ENCODE data around the gene OR8J3. TPM values are rescaled to one million over a fixed set of nuclear protein-coding genes. Genes with fewer than 3 reads are reported as not detected.

OR8J3 gene
- total RNA-seq, 1 experiment from 2014 or later: not detected

- no CpG with 5 or more reads among the region's 1 CpG for WGBS (ENCODE audit: extremely low coverage, insufficient read length, low lambda C conversion rate)
- Histone ChIP-seq H3K79me2 (ENCODE audit: insufficient read depth, low read length) (no peaks in the 10 kb centered on the region), H4K91ac (ENCODE audit: insufficient read length, low read depth, low read length) (no peak within 1 kb of the TSS), H3K18ac (ENCODE audit: insufficient read length, low read depth, low read length) (no peak within 1 kb of the TSS), H3K23ac (ENCODE audit: insufficient read length, low read depth, low read length) (no peak within 1 kb of the TSS), H2AFZ (ENCODE audit: low read length) (no peak within 1 kb of the TSS), H2BK15ac (ENCODE audit: low read depth, low read length) (no peak within 1 kb of the TSS), H2BK20ac (ENCODE audit: low read depth, low read length, poor library complexity, severe bottlenecking) (no peak within 1 kb of the TSS), H4K8ac (replicated peaks; ENCODE audit: insufficient read length, low read depth, low read length) (no peak within 1 kb of the TSS), H3K4me2 (ENCODE audit: insufficient read depth, insufficient read length, low read length) (no peak within 1 kb of the TSS), H2BK120ac (ENCODE audit: low read depth, low read length, poor library complexity, severe bottlenecking) (no peak within 1 kb of the TSS), H2AK5ac (ENCODE audit: insufficient read length, low read length) (no peak within 1 kb of the TSS), H3K14ac (ENCODE audit: insufficient read depth, low read length) (no peak within 1 kb of the TSS), H3K4ac (ENCODE audit: low read depth, low read length) (no peak within 1 kb of the TSS), H3K27me3 (ENCODE audit: insufficient read depth, low read length) (no peaks in the 10 kb centered on the region), H3T11ph (ENCODE audit: low read length) (no peak within 1 kb of the TSS), H3K79me1 (ENCODE audit: insufficient read depth, low read depth, low read length, poor library complexity, severe bottlenecking) (no peaks in the 10 kb centered on the region), H4K20me1 (ENCODE audit: control insufficient read depth, insufficient read depth, insufficient read length) (no peaks in the 10 kb centered on the region), H3K9ac (ENCODE audit: extremely low read depth, insufficient read length, low read length) (no peak within 1 kb of the TSS), H2BK12ac (ENCODE audit: insufficient read length, low read depth, low read length) (no peak within 1 kb of the TSS), H3K56ac (ENCODE audit: insufficient read length, low read depth, low read length) (no peak within 1 kb of the TSS), H3K23me2 (ENCODE audit: insufficient read length, low read depth, low read length, poor library complexity, severe bottlenecking) (no peaks in the 10 kb centered on the region), H4K5ac (ENCODE audit: insufficient read length, low read depth, low read length) (no peak within 1 kb of the TSS), H3K4me1 (ENCODE audit: insufficient read depth, low read length) (no peaks in the 10 kb centered on the region), H2BK5ac (ENCODE audit: insufficient read length, low read length) (no peak within 1 kb of the TSS), H3K27ac (ENCODE audit: insufficient read length, low read depth, low read length) (no peak within 1 kb of the TSS), H3K9me3 (ENCODE audit: control insufficient read depth, low read depth, low read length) (peaks cover 17% of the 10 kb centered on the region)
- H3K27me3 Mint-ChIP-seq (ENCODE audit: low read depth): no peaks in the 10 kb centered on the region
- no peak for DNase-seq
- peaks cover 4 to 7% (median 7%) of the 10 kb centered on the region in 3 experiments; a peak in 6 of 7 replicates for H3K36me3 Mint-ChIP-seq (ENCODE audit: insufficient read depth in 1 of 3, low read depth in 3 of 3)
- peaks cover 12 to 33% of the 10 kb centered on the region in 2 experiments for H3K9me3 Mint-ChIP-seq
- H3K27ac Mint-ChIP-seq: no peak within 1 kb of the TSS
- no peaks in the 10 kb centered on the region for H3K4me1 Mint-ChIP-seq
- no peak within 1 kb of the TSS for H3K4me3 Mint-ChIP-seq
- no peak for TF ChIP-seq CTCF (conservative IDR thresholded peaks at IDR 0.05)
Observed at GRCh38 chr11:56176318-56176717, 36.3 kb upstream of the OR8J3 start, which contains the start of gene OR5J2. OR5J2 (plus strand) TSS chr11:56176618; CDS start chr11:56176618, 0 bp downstream.

All from H9 (cell line).